KMS-11 (cell line): ENCODE measurements around the gene GRIK5.

ENCODE experiments used
- H2AFZ ChIP-seq: fragments of 200-600 bp; sonication (generic); 2 replicates; pipeline ENCODE4 v1.6.1; 2016; ENCODE audit warnings: antibody characterized with exemption, mixed run types, low read depth
- H3K27ac ChIP-seq: fragments of 200-600 bp; sonication (generic); 2 replicates; pipeline ENCODE4 v1.6.1; 2016; ENCODE audit warnings: mild to moderate bottlenecking, mixed run types
- H3K27me3 ChIP-seq: fragments of 200-600 bp; sonication (generic); 2 replicates; pipeline ENCODE4 v1.6.1; 2017; ENCODE audit warnings: mild to moderate bottlenecking, low read depth, mixed run types, moderate library complexity; ENCODE audit not compliant: insufficient read depth
- H3K36me3 ChIP-seq: fragments of 200-600 bp; sonication (generic); 2 replicates; pipeline ENCODE4 v1.6.1; 2017; ENCODE audit warnings: mild to moderate bottlenecking, mixed run types; ENCODE audit not compliant: insufficient read depth
- H3K4me1 ChIP-seq: fragments of 200-600 bp; sonication (generic); 2 replicates; pipeline ENCODE4 v1.6.1; 2016; ENCODE audit warnings: mild to moderate bottlenecking, low read depth, mixed run types; ENCODE audit not compliant: poor library complexity, severe bottlenecking
- H3K4me2 ChIP-seq: fragments of 200-600 bp; sonication (generic); 2 replicates; pipeline ENCODE4 v1.7.0; 2016; ENCODE audit warnings: mild to moderate bottlenecking, mixed run types
- H3K4me3 ChIP-seq: fragments of 200-600 bp; sonication (generic); IDR thresholded peaks from 2 replicates; pipeline ENCODE4 v1.6.1; 2017; ENCODE audit warnings: low read depth, low read length, mixed read lengths; ENCODE audit not compliant: insufficient read depth
- H3K79me2 ChIP-seq: fragments of 200-600 bp; sonication (generic); 2 replicates; pipeline ENCODE4 v1.6.1; 2016; ENCODE audit warnings: low read depth, mixed run types; ENCODE audit not compliant: insufficient read depth
- H3K9ac ChIP-seq: fragments of 200-600 bp; sonication (generic); 2 replicates; pipeline ENCODE4 v1.6.1; 2016; ENCODE audit warnings: mild to moderate bottlenecking, mixed run types
- H4K20me1 ChIP-seq: fragments of 200-600 bp; sonication (generic); 2 replicates; pipeline ENCODE4 v1.6.1; 2016; ENCODE audit warnings: mild to moderate bottlenecking, mixed run types; ENCODE audit not compliant: insufficient read depth
- CTCF ChIP-seq: fragments of 200-600 bp; sonication (generic); conservative IDR thresholded peaks from 2 replicates; pipeline ENCODE4 v1.6.1; 2017; ENCODE audit warnings: low read depth, mild to moderate bottlenecking, antibody characterized with exemption, low read length, moderate library complexity, mixed read lengths

Gene GRIK5

GRCh38 chr19:41951686-41952172 lies 118.3 kb downstream of the GRIK5 start:
- no peaks in the 10 kb centered on the region for H3K79me2 ChIP-seq
- H3K4me3 ChIP-seq, result no peak overlapping the region
- peaks cover 6% of the 10 kb centered on the region for H3K4me1 ChIP-seq
- peak overlapping the region; percentile 5; the same call in 1 of the 2 replicates for H2AFZ ChIP-seq
- no peak overlapping the region for H3K4me2 ChIP-seq
- no peak overlapping the region for H3K27ac ChIP-seq
- no peaks in the 10 kb centered on the region for H3K36me3 ChIP-seq
- H4K20me1 ChIP-seq, result 0 out of 2 replicates have a peak, but pooled peaks cover 3% of the 10 kb centered on the region
- peak; percentile 98 for TF ChIP-seq CTCF
- no peaks in the 10 kb centered on the region for H3K27me3 ChIP-seq
- H3K9ac ChIP-seq, result no peak overlapping the region
